ENCODE measurements around the gene NUP43. TPM values are rescaled to one million over a fixed set of nuclear protein-coding genes. Genes with fewer than 3 reads are reported as not detected.

Gene NUP43
- total and polyA plus RNA-seq, 2 of the 13 experiments (the other 11 are each of a cell fraction or from before 2014, with no cell fraction given): 38.9 to 85.1 TPM

- TF ChIP-seq PATZ1 (CRISPR knock-in tag; IDR thresholded peaks at IDR 0.05): peak; percentile 70
- peak; percentile 58; the same call in 1 of the 2 replicates for TF ChIP-seq SOX5 (CRISPR knock-in tag; IDR thresholded peaks at IDR 0.05; ENCODE audit: borderline replicate concordance)
- TF ChIP-seq SNRNP70 (IDR thresholded peaks at IDR 0.05; ENCODE audit: low read depth, low read length): no peak
- peak; percentile 72; the same call in 1 of the 2 replicates for TF ChIP-seq ZNF138 (CRISPR knock-in tag; IDR thresholded peaks at IDR 0.05; ENCODE audit: low read depth)
- TF ChIP-seq, protein P1, sequence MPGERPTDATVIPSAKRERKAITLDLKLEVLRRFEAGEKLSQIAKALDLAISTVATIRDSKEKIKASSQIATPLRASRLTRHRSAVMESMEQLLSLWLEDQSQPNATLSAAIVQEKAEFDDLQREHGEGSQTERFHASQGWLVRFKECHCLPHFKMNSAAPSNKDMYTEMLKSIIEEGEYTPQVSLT (CRISPR knock-in tag; IDR thresholded peaks at IDR 0.05; ENCODE audit: borderline replicate concordance, low read depth): no peak
- 0 out of 2 replicates have a peak, but pooled peaks have one; percentile 68 for TF ChIP-seq ZNF468 (CRISPR knock-in tag; IDR thresholded peaks at IDR 0.05)
- TF ChIP-seq, protein P2, sequence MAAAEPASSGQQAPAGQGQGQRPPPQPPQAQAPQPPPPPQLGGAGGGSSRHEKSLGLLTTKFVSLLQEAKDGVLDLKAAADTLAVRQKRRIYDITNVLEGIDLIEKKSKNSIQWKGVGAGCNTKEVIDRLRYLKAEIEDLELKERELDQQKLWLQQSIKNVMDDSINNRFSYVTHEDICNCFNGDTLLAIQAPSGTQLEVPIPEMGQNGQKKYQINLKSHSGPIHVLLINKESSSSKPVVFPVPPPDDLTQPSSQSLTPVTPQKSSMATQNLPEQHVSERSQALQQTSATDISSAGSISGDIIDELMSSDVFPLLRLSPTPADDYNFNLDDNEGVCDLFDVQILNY (CRISPR knock-in tag; conservative IDR thresholded peaks at IDR 0.05): peak; percentile 76; the same call in 1 of the 2 replicates
- TF ChIP-seq PHF8 (CRISPR knock-in tag; IDR thresholded peaks at IDR 0.05): peak; percentile 94
- peak; percentile 89 for TF ChIP-seq CCDC6 (CRISPR knock-in tag; IDR thresholded peaks at IDR 0.05)
- TF ChIP-seq, protein P3, sequence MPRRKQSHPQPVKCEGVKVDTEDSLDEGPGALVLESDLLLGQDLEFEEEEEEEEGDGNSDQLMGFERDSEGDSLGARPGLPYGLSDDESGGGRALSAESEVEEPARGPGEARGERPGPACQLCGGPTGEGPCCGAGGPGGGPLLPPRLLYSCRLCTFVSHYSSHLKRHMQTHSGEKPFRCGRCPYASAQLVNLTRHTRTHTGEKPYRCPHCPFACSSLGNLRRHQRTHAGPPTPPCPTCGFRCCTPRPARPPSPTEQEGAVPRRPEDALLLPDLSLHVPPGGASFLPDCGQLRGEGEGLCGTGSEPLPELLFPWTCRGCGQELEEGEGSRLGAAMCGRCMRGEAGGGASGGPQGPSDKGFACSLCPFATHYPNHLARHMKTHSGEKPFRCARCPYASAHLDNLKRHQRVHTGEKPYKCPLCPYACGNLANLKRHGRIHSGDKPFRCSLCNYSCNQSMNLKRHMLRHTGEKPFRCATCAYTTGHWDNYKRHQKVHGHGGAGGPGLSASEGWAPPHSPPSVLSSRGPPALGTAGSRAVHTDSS (CRISPR knock-in tag; conservative IDR thresholded peaks at IDR 0.05): no peak
- TF ChIP-seq SNAI1 (CRISPR knock-in tag; IDR thresholded peaks at IDR 0.05; ENCODE audit: borderline replicate concordance): 0 out of 2 replicates have a peak, but pooled peaks have one; percentile 78
- 0 out of 2 replicates have a peak, but pooled peaks have one; percentile 61 for TF ChIP-seq ZNF546 (CRISPR knock-in tag; conservative IDR thresholded peaks at IDR 0.05)
- TF ChIP-seq MXD4 (CRISPR knock-in tag; IDR thresholded peaks at IDR 0.05): peak; percentile 94; the same call in 1 of the 2 replicates
- peak; percentile 95 for TF ChIP-seq ZNF891 (CRISPR knock-in tag; IDR thresholded peaks at IDR 0.05)
- no peak for TF ChIP-seq STAT5B (CRISPR knock-in tag; IDR thresholded peaks at IDR 0.05)
- TF ChIP-seq JDP2 (CRISPR knock-in tag; IDR thresholded peaks at IDR 0.05; ENCODE audit: borderline replicate concordance): no peak
- TF ChIP-seq ZFP37 (CRISPR knock-in tag; IDR thresholded peaks at IDR 0.05; ENCODE audit: borderline replicate concordance): peak; percentile 73
- peak; percentile 77; the same call in 1 of the 2 replicates for TF ChIP-seq ZNF772 (CRISPR knock-in tag; IDR thresholded peaks at IDR 0.05)
- no peak for TF ChIP-seq JUND (CRISPR knock-in tag; IDR thresholded peaks at IDR 0.05)
- peak; percentile 83 for TF ChIP-seq MED1 (CRISPR knock-in tag; IDR thresholded peaks at IDR 0.05)
- TF ChIP-seq NCOA2 (CRISPR knock-in tag; IDR thresholded peaks at IDR 0.05): peak; percentile 60
- 0 out of 2 replicates have a peak, but pooled peaks have one; percentile 29 for TF ChIP-seq BRCA1 (CRISPR knock-in tag; IDR thresholded peaks at IDR 0.05)
- no peak for TF ChIP-seq ZC3H4 (CRISPR knock-in tag; IDR thresholded peaks at IDR 0.05; ENCODE audit: borderline replicate concordance)
- TF ChIP-seq ZNF562 (CRISPR knock-in tag; IDR thresholded peaks at IDR 0.05; ENCODE audit: borderline replicate concordance): no peak
- TF ChIP-seq ZNF703 (CRISPR knock-in tag; IDR thresholded peaks at IDR 0.05; ENCODE audit: borderline replicate concordance): no peak
- TF ChIP-seq ZNF3 (CRISPR knock-in tag; IDR thresholded peaks at IDR 0.05): 0 out of 2 replicates have a peak, but pooled peaks have one; percentile 42
- TF ChIP-seq KMT2A (CRISPR knock-in tag; IDR thresholded peaks at IDR 0.05): peak; percentile 99
These were observed at the start of gene NUP43 (continued) for GRCh38 chr6:149746147-149746946.

Measured in HepG2 (cell line).